ENCODE results near the gene RSRC1. TPM values are rescaled to one million over a fixed set of nuclear protein-coding genes. Genes with fewer than 3 reads are reported as not detected.

The RSRC1 gene
- total RNA-seq, 1 donor from 2014 or later: 80.5 TPM

DNA sequence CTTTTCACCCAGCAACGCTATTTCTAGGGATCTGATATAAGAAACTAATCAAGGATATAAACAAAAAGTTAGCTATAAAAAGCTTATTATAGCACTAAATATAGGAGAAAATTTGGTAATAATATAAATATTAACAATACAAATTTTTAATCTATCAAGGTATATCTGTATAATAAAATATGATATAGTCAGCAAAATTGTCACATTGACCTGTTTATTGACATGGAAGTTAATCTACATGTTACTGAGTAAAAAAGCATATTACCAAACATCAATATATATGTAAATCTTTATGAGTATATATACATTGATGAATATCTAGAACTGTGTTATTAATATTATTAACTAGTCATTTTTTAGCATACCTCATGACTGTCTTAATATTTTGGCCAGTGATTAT lies 30.3 kb upstream of the RSRC1 start:
- no peak overlapping the region for H3K27ac Mint-ChIP-seq
- H3K4me3 Mint-ChIP-seq: no peak overlapping the region
- no peak overlapping the region for H3K4me3 ChIP-seq
- H3K4me2 ChIP-seq: no peak overlapping the region
- no peaks in the 10 kb centered on the region for H3K9me3 ChIP-seq (ENCODE audit: low read depth)
- no peaks in the 10 kb centered on the region for H3K9me3 Mint-ChIP-seq
- DNase-seq (ENCODE audit: low spot score): no peak
- peaks cover 4% of the 10 kb centered on the region for H3K27me3 ChIP-seq
- TF ChIP-seq, protein P1, sequence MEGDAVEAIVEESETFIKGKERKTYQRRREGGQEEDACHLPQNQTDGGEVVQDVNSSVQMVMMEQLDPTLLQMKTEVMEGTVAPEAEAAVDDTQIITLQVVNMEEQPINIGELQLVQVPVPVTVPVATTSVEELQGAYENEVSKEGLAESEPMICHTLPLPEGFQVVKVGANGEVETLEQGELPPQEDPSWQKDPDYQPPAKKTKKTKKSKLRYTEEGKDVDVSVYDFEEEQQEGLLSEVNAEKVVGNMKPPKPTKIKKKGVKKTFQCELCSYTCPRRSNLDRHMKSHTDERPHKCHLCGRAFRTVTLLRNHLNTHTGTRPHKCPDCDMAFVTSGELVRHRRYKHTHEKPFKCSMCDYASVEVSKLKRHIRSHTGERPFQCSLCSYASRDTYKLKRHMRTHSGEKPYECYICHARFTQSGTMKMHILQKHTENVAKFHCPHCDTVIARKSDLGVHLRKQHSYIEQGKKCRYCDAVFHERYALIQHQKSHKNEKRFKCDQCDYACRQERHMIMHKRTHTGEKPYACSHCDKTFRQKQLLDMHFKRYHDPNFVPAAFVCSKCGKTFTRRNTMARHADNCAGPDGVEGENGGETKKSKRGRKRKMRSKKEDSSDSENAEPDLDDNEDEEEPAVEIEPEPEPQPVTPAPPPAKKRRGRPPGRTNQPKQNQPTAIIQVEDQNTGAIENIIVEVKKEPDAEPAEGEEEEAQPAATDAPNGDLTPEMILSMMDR (IDR thresholded peaks at IDR 0.05): no peak
- TF ChIP-seq EZH2 (IDR thresholded peaks at IDR 0.05) (no peak), EZH2phosphoT487 (IDR thresholded peaks at IDR 0.05) (no peak)
- no peaks in the 10 kb centered on the region for H3K36me3 ChIP-seq
- no peak overlapping the region for H3K9ac ChIP-seq
- no peaks in the 10 kb centered on the region for H3K4me1 Mint-ChIP-seq
- H4K20me1 ChIP-seq (ENCODE audit: low read depth): no peaks in the 10 kb centered on the region
- H3K27me3 Mint-ChIP-seq (ENCODE audit: insufficient read depth, low read depth): peaks cover 6% of the 10 kb centered on the region
- no peaks in the 10 kb centered on the region for H3K36me3 Mint-ChIP-seq
- no peaks in the 10 kb centered on the region for H3K79me2 ChIP-seq (ENCODE audit: low read depth)
- H2AFZ ChIP-seq (replicated peaks): no peak overlapping the region
- H3K4me1 ChIP-seq: no peaks in the 10 kb centered on the region
- no peaks in the 10 kb centered on the region for H3F3A ChIP-seq (ENCODE audit: low read depth)
- no peak overlapping the region for H3K27ac ChIP-seq

DNA sequence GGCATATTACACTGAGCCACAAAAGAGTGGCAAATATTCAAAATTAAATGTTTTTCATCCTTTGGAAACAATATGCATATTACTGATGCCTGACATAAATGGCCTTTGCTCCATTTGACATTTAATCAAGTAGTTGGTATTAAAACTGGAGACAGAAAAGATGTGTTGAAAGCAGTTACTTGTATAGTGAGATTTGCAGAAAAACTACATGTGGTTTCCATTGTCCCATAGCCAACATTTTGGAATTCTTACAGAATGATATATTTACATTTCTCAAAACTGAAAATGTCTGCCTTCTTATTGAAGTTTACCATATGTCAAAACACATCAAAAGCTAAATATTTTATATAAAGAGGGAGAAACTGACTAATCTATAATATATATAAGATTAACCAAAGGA lies 25.2 kb upstream of the RSRC1 start:
- Histone ChIP-seq H3K36me3 (no peaks in the 10 kb centered on the region), H3K9me3 (ENCODE audit: low read depth) (no peaks in the 10 kb centered on the region), H3K27ac (no peak overlapping the region), H3K4me1 (no peaks in the 10 kb centered on the region), H2AFZ (replicated peaks) (no peak overlapping the region), H4K20me1 (ENCODE audit: low read depth) (no peaks in the 10 kb centered on the region), H3K4me3 (no peak overlapping the region), H3K27me3 (peaks cover 17% of the 10 kb centered on the region), H3K9ac (no peak overlapping the region), H3K4me2 (no peak overlapping the region), H3F3A (ENCODE audit: low read depth) (no peaks in the 10 kb centered on the region), H3K79me2 (ENCODE audit: low read depth) (no peaks in the 10 kb centered on the region)
- Mint-ChIP-seq H3K9me3 (no peaks in the 10 kb centered on the region), H3K36me3 (no peaks in the 10 kb centered on the region), H3K27me3 (ENCODE audit: insufficient read depth, low read depth) (peaks cover 2% of the 10 kb centered on the region), H3K27ac (no peak overlapping the region), H3K4me1 (no peaks in the 10 kb centered on the region), H3K4me3 (no peak overlapping the region)
- no peak for DNase-seq (ENCODE audit: low spot score)
- TF ChIP-seq, protein P1 (IDR thresholded peaks at IDR 0.05): no peak
- no peak for TF ChIP-seq EZH2 (IDR thresholded peaks at IDR 0.05)
- no peak for TF ChIP-seq EZH2phosphoT487 (IDR thresholded peaks at IDR 0.05)

DNA sequence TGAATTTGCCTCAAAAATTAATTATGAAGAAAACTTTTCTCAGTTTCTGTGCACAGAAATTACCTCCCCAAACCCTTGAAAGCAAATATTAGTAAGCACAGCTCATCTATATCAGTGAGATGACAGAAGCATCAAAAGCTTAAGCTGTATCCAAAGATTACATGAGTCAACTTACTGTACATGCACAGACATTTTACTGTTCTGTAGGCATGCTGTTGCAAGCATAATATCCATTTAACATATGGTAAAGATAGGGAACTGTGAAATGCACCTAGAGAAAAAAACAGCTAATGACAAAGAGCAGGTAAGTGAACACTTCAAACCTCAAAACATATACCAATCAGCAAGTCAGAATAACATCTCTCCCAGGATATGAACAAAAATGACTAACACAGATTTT lies 24.5 kb upstream of the RSRC1 start:
- Mint-ChIP-seq H3K36me3 (no peaks in the 10 kb centered on the region), H3K4me3 (no peak overlapping the region), H3K4me1 (no peaks in the 10 kb centered on the region), H3K27ac (no peak overlapping the region), H3K27me3 (ENCODE audit: insufficient read depth, low read depth) (peaks cover 2% of the 10 kb centered on the region), H3K9me3 (no peaks in the 10 kb centered on the region)
- H3K4me3 ChIP-seq: no peak overlapping the region
- peaks cover 24% of the 10 kb centered on the region for H3K27me3 ChIP-seq
- H3K4me1 ChIP-seq: no peaks in the 10 kb centered on the region
- H3K9ac ChIP-seq: no peak overlapping the region
- no peaks in the 10 kb centered on the region for H3K36me3 ChIP-seq
- H4K20me1 ChIP-seq (ENCODE audit: low read depth): no peaks in the 10 kb centered on the region
- no peak overlapping the region for H3K4me2 ChIP-seq
- H3K9me3 ChIP-seq (ENCODE audit: low read depth): no peaks in the 10 kb centered on the region
- no peak for DNase-seq (ENCODE audit: low spot score)
- no peaks in the 10 kb centered on the region for H3K79me2 ChIP-seq (ENCODE audit: low read depth)
- no peak overlapping the region for H2AFZ ChIP-seq (replicated peaks)
- no peak overlapping the region for H3K27ac ChIP-seq
- TF ChIP-seq EZH2 (IDR thresholded peaks at IDR 0.05): no peak
- TF ChIP-seq, protein P1 (IDR thresholded peaks at IDR 0.05): no peak
- no peak for TF ChIP-seq EZH2phosphoT487 (IDR thresholded peaks at IDR 0.05)
- no peaks in the 10 kb centered on the region for H3F3A ChIP-seq (ENCODE audit: low read depth)

All from neural progenitor cell (in vitro differentiated cells).